Neural progenitor cell (in vitro differentiated cells): ENCODE measurements around the gene EFCAB8.

Source experiments
- EZH2 ChIP-seq: fragments of 200-600 bp; sonication (generic); IDR thresholded peaks from 2 replicates; pipeline ENCODE4 v1.6.1; 2017; ENCODE audit warnings: antibody characterized with exemption, mild to moderate bottlenecking, moderate library complexity
- TF ChIP-seq, protein P1 (sequence below): fragments of 200-600 bp; sonication (generic); IDR thresholded peaks from 2 replicates; pipeline ENCODE4 v1.5.1; 2017; ENCODE audit warnings: antibody characterized with exemption, mild to moderate bottlenecking

DNA sequence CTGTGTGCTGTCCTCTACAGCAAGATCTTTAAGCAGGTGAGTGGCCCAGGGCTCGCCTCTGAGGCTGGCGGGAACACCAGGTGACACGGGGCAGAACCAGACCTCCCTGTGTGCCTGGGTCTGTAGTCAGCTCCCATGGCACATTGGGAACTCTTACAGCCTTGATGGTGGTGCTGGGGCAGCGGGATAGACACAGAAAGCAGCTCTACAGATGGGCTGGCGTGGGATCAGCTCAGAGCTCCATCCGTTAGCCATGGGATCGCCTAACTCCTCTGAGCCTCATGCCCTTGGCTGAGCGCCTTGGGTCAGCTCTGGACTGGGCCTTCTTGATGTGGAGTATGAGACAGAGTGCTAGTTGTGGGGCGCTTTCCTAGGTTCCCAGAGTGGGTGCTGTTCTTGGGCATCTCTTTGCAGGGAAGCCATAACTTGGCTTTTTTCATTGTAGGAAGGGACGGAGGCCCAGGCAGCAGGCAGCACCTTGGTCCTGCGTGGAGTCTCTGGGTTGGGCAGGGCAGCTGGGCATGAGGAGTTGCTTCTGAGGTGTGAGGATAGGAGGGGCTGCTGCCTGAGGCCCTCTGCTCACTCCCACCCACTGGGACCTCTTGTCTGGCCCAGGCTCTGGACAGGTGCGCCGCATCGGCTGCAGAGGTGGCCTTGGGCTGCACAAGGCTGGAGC lies 51.3 kb downstream of the EFCAB8 start:
- TF ChIP-seq, protein P1, sequence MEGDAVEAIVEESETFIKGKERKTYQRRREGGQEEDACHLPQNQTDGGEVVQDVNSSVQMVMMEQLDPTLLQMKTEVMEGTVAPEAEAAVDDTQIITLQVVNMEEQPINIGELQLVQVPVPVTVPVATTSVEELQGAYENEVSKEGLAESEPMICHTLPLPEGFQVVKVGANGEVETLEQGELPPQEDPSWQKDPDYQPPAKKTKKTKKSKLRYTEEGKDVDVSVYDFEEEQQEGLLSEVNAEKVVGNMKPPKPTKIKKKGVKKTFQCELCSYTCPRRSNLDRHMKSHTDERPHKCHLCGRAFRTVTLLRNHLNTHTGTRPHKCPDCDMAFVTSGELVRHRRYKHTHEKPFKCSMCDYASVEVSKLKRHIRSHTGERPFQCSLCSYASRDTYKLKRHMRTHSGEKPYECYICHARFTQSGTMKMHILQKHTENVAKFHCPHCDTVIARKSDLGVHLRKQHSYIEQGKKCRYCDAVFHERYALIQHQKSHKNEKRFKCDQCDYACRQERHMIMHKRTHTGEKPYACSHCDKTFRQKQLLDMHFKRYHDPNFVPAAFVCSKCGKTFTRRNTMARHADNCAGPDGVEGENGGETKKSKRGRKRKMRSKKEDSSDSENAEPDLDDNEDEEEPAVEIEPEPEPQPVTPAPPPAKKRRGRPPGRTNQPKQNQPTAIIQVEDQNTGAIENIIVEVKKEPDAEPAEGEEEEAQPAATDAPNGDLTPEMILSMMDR: no peak
- no peak for TF ChIP-seq EZH2
